HG03520 (cell line): Measurements from ENCODE around the gene EXOC1.

Experiments
- ATAC-seq: cut with Tn5 transposase; IDR thresholded peaks from one replicate; pipeline ENCODE4 v1.9.1; 2021; ENCODE audit warnings: mild to moderate bottlenecking, moderate library complexity; ENCODE audit not compliant: unreplicated experiment

EXOC1 gene

DNA sequence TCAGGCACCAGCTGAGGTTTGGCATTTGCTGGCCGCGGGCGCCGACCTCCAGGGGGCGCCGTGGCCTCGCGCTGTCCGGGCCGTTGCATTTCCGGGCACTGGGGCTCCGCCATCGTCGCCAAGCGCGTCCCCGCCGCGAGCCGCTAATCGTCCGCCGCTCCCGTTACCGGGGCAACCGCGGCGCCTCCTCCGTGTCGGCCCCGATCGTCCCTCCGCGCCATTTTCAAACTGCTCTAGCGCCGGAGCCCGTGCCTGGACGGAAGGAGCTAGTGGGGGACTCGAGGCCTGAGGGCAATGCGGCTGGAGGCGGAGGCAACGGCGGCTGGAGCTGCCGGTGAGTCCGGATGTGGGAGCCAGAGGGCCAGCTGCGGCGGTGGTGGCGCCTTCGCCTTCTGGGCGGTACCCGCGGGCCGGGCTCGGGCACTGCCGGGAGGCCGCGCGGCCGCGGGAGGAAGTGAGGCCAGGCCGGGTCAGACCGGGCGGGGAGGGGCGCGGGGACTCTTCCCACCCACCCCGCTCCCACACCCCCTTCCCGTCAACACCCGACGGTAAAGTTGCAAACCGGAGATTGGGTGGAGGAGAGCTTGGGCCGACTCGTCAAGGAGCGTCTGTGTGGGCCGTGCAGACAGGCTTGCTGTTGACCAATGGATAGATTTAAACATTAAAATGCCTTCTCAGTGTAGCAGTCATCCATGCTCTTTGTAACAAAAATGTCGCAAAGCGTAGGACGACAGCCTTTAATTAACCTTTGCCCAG, 95.5 kb downstream of the EXOC1 start, which contains the start of gene CEP135:
CEP135 (plus strand) TSS at position 220 of the 756 bp plus-strand sequence. CDS start 3,186 bp downstream, outside the sequence.
- peak; percentile 73 for ATAC-seq

DNA sequence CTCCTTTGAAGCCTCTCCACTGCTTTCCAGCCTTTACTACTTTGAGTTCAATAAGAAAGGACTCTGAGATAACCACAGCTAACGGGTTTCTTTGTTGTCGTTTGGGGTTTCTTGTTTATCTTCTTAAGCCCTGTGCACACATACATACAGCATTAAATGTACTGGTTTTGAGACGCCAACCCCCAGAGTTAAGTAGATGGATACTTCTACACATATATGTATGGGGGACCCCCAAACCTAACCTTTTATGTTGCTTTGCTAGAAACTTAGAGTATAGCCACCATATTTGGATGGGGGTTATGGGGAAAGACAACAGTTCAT, 96.0 kb downstream of the EXOC1 start:
- no peak for ATAC-seq

DNA sequence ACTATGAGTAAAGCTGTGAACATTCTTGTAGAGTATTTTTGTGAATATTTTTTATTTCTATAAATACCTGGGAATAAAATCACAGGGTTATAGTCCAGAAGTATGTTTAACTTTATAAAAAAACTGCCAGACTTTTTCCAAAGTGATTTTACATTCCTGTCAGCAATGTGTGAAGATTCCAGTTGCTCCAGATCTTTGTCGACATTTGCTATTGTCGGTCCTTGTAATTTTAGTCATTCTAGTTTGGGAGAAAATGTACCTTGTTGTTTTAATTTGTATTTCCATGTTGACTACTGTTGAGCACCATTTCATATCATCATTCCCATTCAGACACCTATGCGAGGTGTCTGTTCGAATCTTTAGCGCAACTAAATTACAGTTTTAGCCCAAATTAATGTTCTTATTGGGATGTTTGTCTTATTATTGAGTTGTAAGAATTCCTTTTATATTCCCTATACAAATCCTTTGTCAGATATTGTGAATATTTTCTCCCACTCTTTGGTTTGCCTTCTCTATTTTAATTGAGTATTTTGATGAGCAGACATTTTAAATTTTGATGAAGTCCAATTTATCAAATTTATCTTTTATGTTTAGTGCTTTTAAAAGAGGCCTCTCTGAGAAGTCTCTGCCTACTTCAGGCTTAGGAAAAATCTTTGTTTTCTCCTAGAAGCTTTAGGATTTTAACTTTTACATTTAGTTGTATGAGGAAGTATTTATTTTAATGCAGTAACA, 97.9 kb downstream of the EXOC1 start:
- no peak for ATAC-seq
